Activated T-helper 17 cell treated with anti-CD3 and anti-CD28 coated beads, Interleukin-2, amount 50 U/mL, for 72 hours (primary cell): ENCODE measurements around the gene GPR39. TPM values are rescaled to one million over a fixed set of nuclear protein-coding genes. Genes with fewer than 3 reads are reported as not detected.

Source experiments
- ATAC-seq: fragments of 150-1000 bp; cut with Tn5 transposase; replicated peaks from 2 replicates; pipeline ENCODE4 v1.10.0; 2021; ENCODE audit warnings: mild to moderate bottlenecking, moderate library complexity
- H3K27ac Mint-ChIP-seq: one replicate; pipeline ENCODE4 v1.8.0; 2022; ENCODE audit warnings: mixed read lengths
- H3K27me3 Mint-ChIP-seq: one replicate; pipeline ENCODE4 v1.8.0; 2022; ENCODE audit warnings: mixed read lengths
- H3K36me3 Mint-ChIP-seq: one replicate; pipeline ENCODE4 v1.8.0; 2022; ENCODE audit warnings: low read depth, mild to moderate bottlenecking, mixed read lengths
- H3K4me1 Mint-ChIP-seq: one replicate; pipeline ENCODE4 v1.8.0; 2022; ENCODE audit warnings: mixed read lengths
- H3K4me3 Mint-ChIP-seq: one replicate; pipeline ENCODE4 v1.8.0; 2022; ENCODE audit warnings: mild to moderate bottlenecking, mixed read lengths
- H3K9me3 Mint-ChIP-seq: one replicate; pipeline ENCODE4 v1.8.0; 2022; ENCODE audit warnings: mixed read lengths
- total RNA-seq, 2 donors: library from RNA; stranded (reverse); gene quantifications; one replicate each; pipeline ENCODE4 v1.2.3, GENCODE V29; 2022

Gene GPR39
- total RNA-seq, 2 donors from 2014 or later: not detected

DNA sequence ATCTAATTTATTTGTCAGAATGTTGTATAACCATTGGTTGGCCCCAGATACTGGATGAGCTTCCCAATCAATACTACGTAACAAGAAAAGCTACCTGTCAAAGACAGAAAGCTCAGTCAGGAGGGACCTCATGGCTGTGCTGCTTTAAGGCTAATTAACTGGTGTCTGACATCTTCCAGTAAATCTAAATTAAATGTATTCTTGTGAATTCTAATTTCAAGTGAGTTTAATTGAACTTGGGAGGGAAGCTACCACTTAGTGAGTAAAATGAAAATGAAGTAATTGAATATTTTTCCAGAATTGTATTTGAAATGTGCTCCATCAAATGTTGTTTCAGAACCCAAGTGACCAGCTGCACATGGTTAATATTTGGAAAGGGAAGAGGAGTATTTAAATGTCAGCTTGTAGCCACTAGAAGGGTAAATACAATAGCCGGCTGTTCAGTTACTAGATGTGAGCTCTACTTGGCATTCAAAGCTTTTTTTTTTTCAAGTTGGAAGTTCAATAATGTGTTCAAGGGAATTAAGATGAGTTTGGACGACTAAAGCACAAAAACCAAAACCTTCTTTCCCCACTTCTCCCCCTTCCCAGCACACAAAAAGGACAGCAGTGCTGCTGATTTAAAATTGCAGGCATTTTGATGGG lies 62.0 kb downstream of the GPR39 start:
- Mint-ChIP-seq H3K36me3 (no peaks in the 10 kb centered on the region), H3K9me3 (peaks cover 12% of the 10 kb centered on the region), H3K4me3 (no peak overlapping the region), H3K27me3 (no peaks in the 10 kb centered on the region), H3K4me1 (no peaks in the 10 kb centered on the region), H3K27ac (no peak overlapping the region)
- no peak for ATAC-seq

DNA sequence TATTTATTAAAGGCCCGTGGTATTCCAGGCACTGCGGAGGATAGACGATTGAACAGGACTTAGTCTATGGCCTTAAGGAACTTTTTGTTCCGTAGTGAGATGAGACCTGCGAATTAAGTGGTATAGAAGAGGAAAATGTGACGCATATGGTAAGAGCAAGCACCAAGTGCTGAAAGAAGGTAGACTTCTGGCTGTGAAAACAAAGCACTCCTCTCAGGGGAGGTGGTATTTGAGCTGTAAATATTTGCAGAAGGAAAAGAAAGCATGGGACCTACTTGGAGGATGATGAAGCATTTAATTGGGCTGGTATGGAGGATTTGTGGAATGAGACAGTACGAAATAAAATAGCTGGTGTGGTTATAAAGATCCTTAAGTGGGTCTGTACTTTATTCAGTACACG lies 62.5 kb downstream of the GPR39 start:
- H3K4me3 Mint-ChIP-seq: no peak overlapping the region
- no peaks in the 10 kb centered on the region for H3K4me1 Mint-ChIP-seq
- peaks cover 12% of the 10 kb centered on the region for H3K9me3 Mint-ChIP-seq
- H3K27ac Mint-ChIP-seq: no peak overlapping the region
- H3K27me3 Mint-ChIP-seq: no peaks in the 10 kb centered on the region
- ATAC-seq: no peak
- no peaks in the 10 kb centered on the region for H3K36me3 Mint-ChIP-seq

- Mint-ChIP-seq H3K4me3 (no peak overlapping the region), H3K27ac (no peak overlapping the region), H3K9me3 (peaks cover 8% of the 10 kb centered on the region), H3K27me3 (no peaks in the 10 kb centered on the region), H3K36me3 (no peaks in the 10 kb centered on the region), H3K4me1 (no peaks in the 10 kb centered on the region)
- ATAC-seq: no peak
Measured at GRCh38 chr2:132482821-132483220, 66.2 kb downstream of the GPR39 start.

DNA sequence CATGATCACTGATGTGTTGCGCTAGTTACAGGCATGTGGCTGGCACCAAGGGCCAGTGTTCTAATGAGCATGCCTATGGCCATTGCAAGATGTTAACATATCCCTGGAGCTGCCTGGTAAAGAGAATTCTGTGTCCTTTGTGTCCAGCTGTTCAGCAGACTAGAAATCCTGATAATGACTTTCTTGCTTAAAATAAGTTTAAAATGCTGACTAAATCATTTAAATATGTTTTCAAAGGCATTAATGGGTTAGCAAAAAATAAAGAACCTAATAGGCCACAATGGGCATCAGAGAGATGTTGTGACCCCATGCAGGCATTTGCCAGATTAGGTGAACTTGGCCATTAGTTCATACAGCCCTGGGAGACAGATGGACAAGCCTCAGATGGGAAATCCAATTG lies 67.5 kb downstream of the GPR39 start:
- H3K4me3 Mint-ChIP-seq: no peak overlapping the region
- H3K4me1 Mint-ChIP-seq: no peaks in the 10 kb centered on the region
- peaks cover 5% of the 10 kb centered on the region for H3K27me3 Mint-ChIP-seq
- H3K36me3 Mint-ChIP-seq: no peaks in the 10 kb centered on the region
- peaks cover 8% of the 10 kb centered on the region for H3K9me3 Mint-ChIP-seq
- no peak overlapping the region for H3K27ac Mint-ChIP-seq
- no peak for ATAC-seq

DNA sequence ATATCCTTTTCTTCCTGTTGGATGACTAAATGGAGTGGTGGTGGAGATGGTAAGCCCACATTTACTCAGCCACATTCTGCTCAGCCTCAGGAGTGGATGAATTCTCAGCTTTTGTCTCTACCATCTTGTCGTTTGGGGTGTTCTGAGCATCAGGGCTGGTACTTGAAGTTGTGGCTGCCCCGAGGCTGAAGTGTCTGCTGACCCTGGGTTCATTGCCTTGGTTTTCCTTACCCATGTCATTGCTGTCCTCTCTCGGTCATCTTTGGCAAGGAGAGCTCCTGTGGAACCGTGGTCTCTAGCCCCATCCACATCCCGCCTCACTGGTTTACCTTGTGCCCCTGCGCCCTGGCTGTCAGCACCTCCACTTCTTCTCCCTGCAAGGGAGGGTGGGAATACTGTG lies 71.9 kb downstream of the GPR39 start:
- H3K4me1 Mint-ChIP-seq: no peaks in the 10 kb centered on the region
- peaks cover 6% of the 10 kb centered on the region for H3K9me3 Mint-ChIP-seq
- H3K4me3 Mint-ChIP-seq: no peak overlapping the region
- no peak for ATAC-seq
- no peaks in the 10 kb centered on the region for H3K36me3 Mint-ChIP-seq
- H3K27me3 Mint-ChIP-seq: peaks cover 8% of the 10 kb centered on the region
- no peak overlapping the region for H3K27ac Mint-ChIP-seq

- Mint-ChIP-seq H3K4me1 (no peaks in the 10 kb centered on the region), H3K27me3 (peaks cover 8% of the 10 kb centered on the region), H3K9me3 (peaks cover 6% of the 10 kb centered on the region), H3K4me3 (no peak overlapping the region), H3K27ac (no peak overlapping the region), H3K36me3 (no peaks in the 10 kb centered on the region)
- ATAC-seq: no peak
Measured at GRCh38 chr2:132489150-132489549, 72.5 kb downstream of the GPR39 start.

DNA sequence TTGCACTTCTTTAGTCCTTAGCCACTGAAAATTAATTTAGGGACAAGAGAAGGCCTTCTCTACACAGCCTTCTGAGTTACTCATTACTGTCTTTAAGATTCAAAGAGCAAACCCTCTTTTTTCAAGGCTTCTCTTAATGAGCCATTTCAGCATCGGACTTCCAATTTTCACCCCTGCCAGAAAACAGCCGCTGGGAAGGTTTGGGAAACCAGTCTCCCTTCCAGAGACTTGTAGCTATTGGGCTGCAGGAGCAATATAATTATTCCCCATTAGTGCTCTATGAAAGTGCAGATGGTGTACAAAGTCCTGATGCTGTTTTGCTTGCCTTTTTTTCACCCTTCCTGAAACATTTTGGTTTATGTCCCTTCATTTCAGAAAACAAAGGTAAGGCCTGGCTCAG lies 79.3 kb downstream of the GPR39 start:
- Mint-ChIP-seq H3K27ac (no peak overlapping the region), H3K9me3 (peaks cover 7% of the 10 kb centered on the region), H3K4me1 (no peaks in the 10 kb centered on the region), H3K27me3 (no peaks in the 10 kb centered on the region), H3K4me3 (no peak overlapping the region), H3K36me3 (no peaks in the 10 kb centered on the region)
- no peak for ATAC-seq

GRCh38 chr2:132496555-132496954 lies 80.0 kb downstream of the GPR39 start:
- peaks cover 3% of the 10 kb centered on the region for H3K9me3 Mint-ChIP-seq
- H3K4me3 Mint-ChIP-seq: no peak overlapping the region
- no peak for ATAC-seq

DNA sequence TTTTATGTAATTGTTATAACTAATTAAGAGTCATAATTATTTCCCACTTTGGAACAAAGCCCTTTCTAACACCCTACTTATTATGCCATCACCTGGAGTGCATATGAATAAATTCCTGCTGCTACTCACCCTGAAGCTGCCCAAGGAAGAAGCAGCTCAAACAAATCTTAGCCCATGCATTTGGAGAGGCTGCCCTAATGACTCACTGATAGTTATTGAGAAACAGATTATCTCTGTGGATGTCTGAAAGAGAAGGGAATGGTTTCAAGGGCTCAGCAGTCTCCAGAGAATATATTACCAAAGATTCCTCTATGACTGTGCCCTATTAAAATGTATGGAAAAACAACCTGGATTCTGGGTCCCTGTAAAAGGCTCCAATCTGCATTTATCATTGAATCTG lies 81.0 kb downstream of the GPR39 start:
- Mint-ChIP-seq H3K4me3 (no peak overlapping the region), H3K27ac (no peak overlapping the region), H3K4me1 (no peaks in the 10 kb centered on the region), H3K9me3 (peaks cover 5% of the 10 kb centered on the region), H3K27me3 (no peaks in the 10 kb centered on the region), H3K36me3 (no peaks in the 10 kb centered on the region)
- no peak for ATAC-seq

More at GRCh38 chr2:132496555-132496954, 80.0 kb downstream of the GPR39 start:
- H3K36me3 Mint-ChIP-seq: no peaks in the 10 kb centered on the region
- no peaks in the 10 kb centered on the region for H3K4me1 Mint-ChIP-seq
- H3K27ac Mint-ChIP-seq: no peak overlapping the region
- no peaks in the 10 kb centered on the region for H3K27me3 Mint-ChIP-seq

- Mint-ChIP-seq H3K36me3 (no peaks in the 10 kb centered on the region), H3K9me3 (peaks cover 14% of the 10 kb centered on the region), H3K4me3 (no peak overlapping the region), H3K27me3 (no peaks in the 10 kb centered on the region), H3K4me1 (no peaks in the 10 kb centered on the region), H3K27ac (no peak overlapping the region)
- ATAC-seq: no peak
Measured at GRCh38 chr2:132503701-132504100, 87.1 kb downstream of the GPR39 start.

GRCh38 chr2:132515010-132515409 lies 98.4 kb downstream of the GPR39 start:
- ATAC-seq: no peak
- Mint-ChIP-seq H3K4me3 (no peak overlapping the region), H3K27me3 (no peaks in the 10 kb centered on the region), H3K27ac (no peak overlapping the region), H3K4me1 (no peaks in the 10 kb centered on the region), H3K9me3 (peaks cover 3% of the 10 kb centered on the region), H3K36me3 (no peaks in the 10 kb centered on the region)

- no peak for ATAC-seq
- H3K4me3 Mint-ChIP-seq: no peak overlapping the region
- H3K27ac Mint-ChIP-seq: no peak overlapping the region
- H3K4me1 Mint-ChIP-seq: no peaks in the 10 kb centered on the region
- no peaks in the 10 kb centered on the region for H3K36me3 Mint-ChIP-seq
- no peaks in the 10 kb centered on the region for H3K27me3 Mint-ChIP-seq
- H3K9me3 Mint-ChIP-seq: peaks cover 4% of the 10 kb centered on the region
Measured at GRCh38 chr2:132517386-132517785, 100.8 kb downstream of the GPR39 start.

DNA sequence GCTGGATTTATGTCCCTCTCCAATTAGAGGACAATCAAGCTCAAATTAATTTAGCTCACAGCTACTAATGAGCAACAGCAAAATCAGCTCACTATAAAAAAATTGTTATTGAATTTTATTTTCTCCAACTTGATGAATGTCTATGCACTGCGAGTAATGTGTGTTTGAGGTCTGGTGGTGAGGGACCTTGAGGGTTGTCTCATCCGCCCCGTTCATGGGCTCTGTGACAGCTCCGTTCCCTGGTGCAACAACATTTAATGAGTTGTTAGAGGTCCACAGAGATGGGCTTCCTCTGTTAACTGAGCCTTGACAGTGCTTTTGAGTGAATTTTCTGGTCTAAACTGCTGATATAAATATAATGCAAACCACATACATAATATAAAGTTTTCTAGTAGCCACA lies 101.7 kb downstream of the GPR39 start:
- Mint-ChIP-seq H3K36me3 (no peaks in the 10 kb centered on the region), H3K27ac (no peak overlapping the region), H3K4me3 (no peak overlapping the region), H3K4me1 (no peaks in the 10 kb centered on the region), H3K9me3 (peaks cover 4% of the 10 kb centered on the region), H3K27me3 (no peaks in the 10 kb centered on the region)
- no peak for ATAC-seq

- no peak overlapping the region for H3K27ac Mint-ChIP-seq
- H3K36me3 Mint-ChIP-seq: no peaks in the 10 kb centered on the region
- no peaks in the 10 kb centered on the region for H3K4me1 Mint-ChIP-seq
- H3K4me3 Mint-ChIP-seq: no peak overlapping the region
- peaks cover 4% of the 10 kb centered on the region for H3K9me3 Mint-ChIP-seq
- no peak for ATAC-seq
- no peaks in the 10 kb centered on the region for H3K27me3 Mint-ChIP-seq
Measured at GRCh38 chr2:132519566-132519965, 103.0 kb downstream of the GPR39 start.

DNA sequence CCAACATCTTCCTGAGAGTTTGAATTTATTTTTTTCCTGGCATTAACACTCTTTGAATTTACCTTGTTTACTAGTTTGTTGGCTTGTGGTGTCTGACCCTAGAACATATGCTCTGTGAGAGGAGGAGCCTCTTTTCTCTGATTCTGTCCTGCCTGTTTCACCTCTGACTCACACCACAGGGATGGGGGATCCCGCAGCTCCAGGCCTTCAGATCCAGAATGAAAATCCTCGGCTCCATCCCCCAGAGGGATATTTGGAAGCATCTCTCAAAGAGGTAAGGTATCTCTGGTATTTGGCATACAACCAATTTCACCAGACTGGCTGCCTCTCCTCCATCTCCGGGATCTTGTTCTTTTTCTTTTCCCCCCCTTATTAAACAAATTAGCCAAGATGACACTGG lies 104.7 kb downstream of the GPR39 start:
- Mint-ChIP-seq H3K4me1 (no peaks in the 10 kb centered on the region), H3K27me3 (no peaks in the 10 kb centered on the region), H3K4me3 (no peak overlapping the region), H3K36me3 (no peaks in the 10 kb centered on the region), H3K27ac (no peak overlapping the region), H3K9me3 (peaks cover 4% of the 10 kb centered on the region)
- ATAC-seq: no peak

- H3K36me3 Mint-ChIP-seq: no peaks in the 10 kb centered on the region
- no peak for ATAC-seq
- H3K9me3 Mint-ChIP-seq: peaks cover 7% of the 10 kb centered on the region
- no peaks in the 10 kb centered on the region for H3K27me3 Mint-ChIP-seq
- no peak overlapping the region for H3K27ac Mint-ChIP-seq
- no peaks in the 10 kb centered on the region for H3K4me1 Mint-ChIP-seq
- H3K4me3 Mint-ChIP-seq: no peak overlapping the region
Measured at GRCh38 chr2:132522901-132523300, 106.3 kb downstream of the GPR39 start.
